Colon (tissue), 2 donors: ENCODE results near the gene CCDC43.
"Not testable (repeated sequence)": the region's sequence is repeated elsewhere in the genome, so short reads cannot be mapped to it uniquely, and the experiment has no call there.

Source experiments
- FAIRE-seq: peaks from 2 replicates; lab custom pipeline; 2012; peaks lifted over from hg19 to GRCh38; lab: Jason Lieb, UNC
- donor health status: control.
- donor health status: control.

CCDC43 gene

GRCh38 chr17:44689477-44690217 is at the start of gene CCDC43:
CCDC43 (minus strand) TSS chr17:44689776; CDS start chr17:44689753, 23 bp downstream.
- FAIRE-seq: no peak

GRCh38 chr17:44738214-44738906 is 48.8 kb upstream of the CCDC43 start:
- FAIRE-seq: no peak

GRCh38 chr17:44736551-44737240 is 47.1 kb upstream of the CCDC43 start:
- FAIRE-seq: no peak

GRCh38 chr17:44734272-44734671 is 44.7 kb upstream of the CCDC43 start:
- FAIRE-seq: no peak

- FAIRE-seq: no peak
Measured at GRCh38 chr17:44733753-44734152, 44.2 kb upstream of the CCDC43 start.

GRCh38 chr17:44726121-44726520 is 36.5 kb upstream of the CCDC43 start:
- not testable (repeated sequence) for FAIRE-seq

GRCh38 chr17:44722254-44722653 is 32.7 kb upstream of the CCDC43 start:
- no peak for FAIRE-seq

- FAIRE-seq: no peak
Measured at GRCh38 chr17:44719444-44719843, 29.9 kb upstream of the CCDC43 start.

GRCh38 chr17:44708401-44709263 is 19.1 kb upstream of the CCDC43 start, which contains the start of gene DBF4B:
DBF4B (plus strand) TSS chr17:44708665; CDS start chr17:44708821, 156 bp downstream.
- no peak for FAIRE-seq

GRCh38 chr17:44707755-44708400 is 18.3 kb upstream of the CCDC43 start:
- FAIRE-seq: no peak

- not testable (repeated sequence) for FAIRE-seq
Measured at GRCh38 chr17:44700288-44700687, 10.7 kb upstream of the CCDC43 start.

- no peak for FAIRE-seq
Measured at GRCh38 chr17:44693609-44694008, 4.0 kb upstream of the CCDC43 start.

GRCh38 chr17:44690746-44691306 is 1.2 kb upstream of the CCDC43 start:
- FAIRE-seq: not testable (repeated sequence)

GRCh38 chr17:44688675-44689476 is 700 bp downstream of the CCDC43 start:
- no peak for FAIRE-seq

GRCh38 chr17:44688200-44688599 is 1.4 kb downstream of the CCDC43 start:
- FAIRE-seq: no peak

GRCh38 chr17:44687756-44688155 is 1.8 kb downstream of the CCDC43 start:
- no peak for FAIRE-seq

GRCh38 chr17:44683303-44683702 is 6.3 kb downstream of the CCDC43 start:
- not testable (repeated sequence) for FAIRE-seq

- FAIRE-seq: no peak
Measured at GRCh38 chr17:44677136-44677535, 12.4 kb downstream of the CCDC43 start.

- FAIRE-seq: no peak
Measured at GRCh38 chr17:44673893-44674292, 15.7 kb downstream of the CCDC43 start.

- no peak for FAIRE-seq
Measured at GRCh38 chr17:44672479-44673093, 17.0 kb downstream of the CCDC43 start.
